ACHN (cell line): ENCODE data around the gene GAGE12J.
"Not testable (repeated sequence)": the region's sequence is repeated elsewhere in the genome, so short reads cannot be mapped to it uniquely, and the experiment has no call there.

Experiments
- DNase-seq: peaks from one replicate; pipeline ENCODE4 v3.0.0-alpha.2; 2015
- in situ Hi-C: cut with HindIII; loops from 2 replicates; pipeline ENCODE4 v1.10.0; 2017; ENCODE audit warnings: low sequenced_read_pairs, low pct_ligation_motif_present, low pct_unique_long_range_greater_than_20kb

The GAGE12J gene

DNA sequence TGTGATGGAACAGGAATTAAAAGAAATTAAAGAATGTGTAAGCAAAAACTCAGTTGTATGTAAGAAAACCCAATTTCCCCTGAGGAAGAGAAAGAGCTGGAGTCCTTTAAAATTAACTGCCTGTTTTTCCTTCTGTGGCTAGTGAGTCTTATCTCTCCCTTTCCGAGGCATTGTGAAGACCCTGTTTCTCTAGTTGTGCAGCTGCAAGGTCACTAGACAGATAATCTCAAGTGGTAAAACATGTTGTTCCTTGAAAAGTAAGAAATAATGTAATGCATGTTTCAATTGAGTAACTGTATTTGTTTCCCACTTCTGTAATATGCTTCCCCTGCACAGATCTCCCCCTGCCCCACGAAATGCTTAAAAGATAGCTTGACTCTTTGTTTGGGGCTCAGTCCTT, 14.1 kb upstream of the GAGE12J start:
- in situ Hi-C loops, DNase-seq: not testable (repeated sequence)

DNA sequence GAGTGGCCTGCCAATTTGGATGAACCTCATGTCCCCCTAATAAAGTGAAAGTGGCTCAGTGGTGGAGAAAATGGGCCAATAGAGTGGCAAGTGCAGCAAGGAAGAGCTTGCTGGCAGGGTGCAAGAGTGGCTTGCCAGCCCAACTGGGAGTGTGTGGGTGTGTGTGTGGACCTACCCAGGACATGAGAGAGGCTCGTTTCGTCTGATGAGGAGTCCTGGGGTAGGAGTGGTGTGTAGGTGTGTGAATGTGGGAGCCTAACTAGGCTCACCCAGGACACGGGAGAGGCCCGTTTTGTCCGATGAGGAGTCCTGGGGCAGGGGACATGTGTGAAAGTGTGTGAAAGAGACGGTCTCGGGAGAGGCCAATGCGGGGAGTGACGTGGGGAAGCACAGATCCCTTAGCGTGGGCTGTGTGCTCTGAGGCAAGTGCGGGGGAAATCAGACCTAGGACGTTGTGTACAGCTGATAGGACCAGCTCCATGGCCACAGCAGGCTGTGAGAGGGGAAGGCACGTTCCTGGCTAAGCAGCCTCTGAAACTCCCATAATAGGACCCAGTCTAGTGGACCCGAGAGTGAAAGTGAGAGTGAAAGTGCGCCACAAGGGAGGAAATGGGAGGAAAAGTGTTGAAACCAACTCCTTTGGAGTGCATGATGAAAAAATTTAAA, 13.1 kb upstream of the GAGE12J start:
- in situ Hi-C loops = no loop called here
- DNase-seq = no peak

DNA sequence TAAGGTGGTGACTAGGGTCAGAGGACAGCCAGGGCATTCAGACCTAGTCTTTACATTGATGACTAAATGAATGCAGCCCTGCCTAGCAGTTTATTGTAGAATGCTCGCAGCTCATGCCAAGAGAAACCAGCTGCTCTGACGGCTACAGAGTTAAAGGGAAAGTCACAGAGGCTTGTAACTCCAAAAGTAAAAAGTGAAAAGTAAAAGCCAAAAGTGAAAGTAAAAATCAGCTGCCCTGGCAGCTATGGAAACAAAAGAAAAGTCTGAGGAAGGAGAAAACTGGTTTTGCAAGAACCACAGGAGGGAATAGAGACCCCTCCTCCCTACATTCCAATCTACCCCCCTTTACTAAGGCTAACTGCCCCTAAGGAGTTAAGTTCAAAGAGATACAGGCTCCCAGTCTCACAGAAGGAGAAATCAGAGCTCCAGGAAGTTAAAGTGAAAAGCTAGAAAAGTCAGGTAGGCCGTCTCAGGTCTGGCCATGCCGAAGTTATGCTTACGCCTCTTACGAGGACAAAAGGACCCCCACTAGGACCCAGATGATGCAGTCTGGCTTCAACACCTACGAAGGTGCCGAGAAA, 12.3 kb upstream of the GAGE12J start:
- in situ Hi-C loops = no loop called here
- no peak for DNase-seq

DNA sequence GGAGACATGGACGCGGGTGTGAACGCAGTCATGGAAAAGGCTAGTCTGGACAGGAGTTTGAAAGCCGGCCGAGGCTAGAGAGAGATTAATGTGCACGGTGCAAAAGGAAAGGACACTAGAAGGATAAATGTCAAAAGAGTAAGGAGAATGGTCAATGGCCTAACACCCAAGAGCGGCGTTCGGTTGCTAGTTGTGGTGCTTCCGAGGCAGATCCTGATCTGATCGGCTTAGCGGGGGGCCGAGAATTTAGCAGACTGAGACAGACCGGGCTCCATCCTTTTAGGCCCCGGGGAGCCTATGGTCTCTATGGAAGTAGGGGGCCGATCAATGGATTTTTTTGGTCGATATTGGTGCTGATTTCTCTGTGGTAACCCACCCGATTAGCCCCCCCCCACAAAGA, 11.5 kb upstream of the GAGE12J start:
- DNase-seq = no peak
- in situ Hi-C loops = no loop called here

DNA sequence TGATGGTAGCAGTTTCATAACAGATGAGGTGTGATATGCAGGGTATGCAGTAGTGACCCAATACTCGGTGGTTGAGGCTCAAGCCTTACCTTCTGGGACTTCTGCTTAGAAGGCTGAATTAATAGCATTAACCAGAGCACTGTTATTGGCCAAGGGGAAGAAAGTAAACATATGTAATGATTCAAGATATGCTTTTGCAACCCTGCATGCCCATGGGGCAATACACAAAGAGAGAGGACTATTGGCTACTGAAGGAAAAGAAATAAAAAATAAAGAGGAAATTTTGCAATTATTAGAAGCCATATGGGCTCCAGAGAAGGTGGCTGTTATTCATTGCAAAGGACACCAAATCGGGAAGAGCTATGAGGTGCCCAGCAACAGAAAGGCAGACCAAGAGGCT, 9.7 kb upstream of the GAGE12J start:
- no peak for DNase-seq
- in situ Hi-C loops = no loop called here

DNA sequence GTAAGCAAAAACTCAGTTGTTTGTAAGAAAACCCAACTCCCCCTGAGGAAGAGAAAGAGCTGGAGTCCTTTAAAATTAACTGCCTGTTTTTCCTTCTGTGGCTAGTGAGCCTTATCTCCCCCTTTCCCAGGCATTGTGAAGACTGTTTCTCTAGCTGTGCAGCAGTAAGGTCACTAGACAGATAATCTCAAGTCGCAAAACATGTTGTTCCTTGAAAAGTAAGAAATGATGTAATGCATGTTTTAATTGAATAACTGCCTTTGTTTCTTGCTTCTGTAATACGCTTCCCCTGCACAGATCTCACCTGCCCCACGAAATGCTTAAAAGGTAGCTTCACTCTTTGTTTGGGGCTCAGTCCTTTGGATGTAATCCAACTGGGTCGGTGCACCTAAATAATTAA, 5.8 kb upstream of the GAGE12J start:
- in situ Hi-C loops = no loop called here
- no peak for DNase-seq

DNA sequence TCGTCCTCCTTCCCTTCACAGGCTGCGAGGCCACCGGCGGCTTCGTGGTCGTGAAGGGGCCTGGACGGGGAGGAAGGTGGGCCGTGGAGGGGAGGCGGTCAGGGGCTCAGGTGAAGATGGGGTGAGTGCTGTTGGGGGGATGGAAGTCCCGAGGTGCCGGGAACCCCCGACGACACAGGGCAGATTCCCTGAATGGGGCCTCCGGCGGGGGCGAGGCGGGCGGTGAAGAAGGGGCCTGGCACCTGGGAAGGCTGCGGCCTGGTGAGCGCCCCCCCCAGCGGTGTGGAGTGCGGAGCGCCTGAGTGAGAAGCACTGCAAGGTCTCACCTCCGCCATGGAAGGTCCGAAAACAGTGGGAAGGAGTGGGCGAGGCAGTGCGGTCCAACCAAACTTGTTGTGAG, 429 bp downstream of the GAGE12J start:
- in situ Hi-C loops, DNase-seq: not testable (repeated sequence)

DNA sequence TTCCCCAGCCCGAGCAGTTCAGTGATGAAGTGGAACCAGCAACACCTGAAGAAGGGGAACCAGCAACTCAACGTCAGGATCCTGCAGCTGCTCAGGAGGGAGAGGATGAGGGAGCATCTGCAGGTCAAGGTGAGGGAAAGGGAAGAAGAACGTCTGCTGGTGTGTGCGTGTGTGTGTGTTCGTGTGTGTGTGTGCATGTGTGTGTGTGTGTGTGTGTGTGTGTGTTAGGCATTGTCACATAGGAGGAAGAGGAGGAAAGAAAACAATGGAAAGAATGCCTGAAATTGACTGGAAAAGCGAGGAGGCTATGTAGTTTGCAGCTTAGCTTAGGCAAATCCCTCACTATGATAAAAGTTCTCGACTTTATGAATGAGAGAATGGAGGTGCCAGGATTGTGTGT, 1.9 kb downstream of the GAGE12J start:
- DNase-seq, in situ Hi-C loops: not testable (repeated sequence)

DNA sequence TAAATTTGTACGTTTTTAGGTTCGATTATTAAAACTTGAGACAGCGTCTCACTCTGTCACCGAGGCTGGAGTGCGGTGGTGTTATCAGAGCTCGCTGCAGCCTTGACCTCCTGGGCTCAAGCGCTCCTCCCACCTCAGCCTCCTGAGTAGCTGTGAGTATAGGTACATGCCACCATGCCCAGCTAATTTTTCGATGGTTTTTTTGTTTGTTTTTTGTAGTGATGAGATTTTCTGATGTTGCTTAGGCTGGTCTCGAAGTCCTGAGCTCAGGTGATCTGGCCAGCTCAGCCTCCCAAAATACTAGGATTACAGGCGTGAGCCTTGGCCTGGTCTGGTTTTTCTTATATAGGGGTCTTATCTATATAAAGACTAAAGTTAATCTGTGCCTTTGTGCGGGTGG, 8.6 kb downstream of the GAGE12J start:
- DNase-seq, in situ Hi-C loops: not testable (repeated sequence)

DNA sequence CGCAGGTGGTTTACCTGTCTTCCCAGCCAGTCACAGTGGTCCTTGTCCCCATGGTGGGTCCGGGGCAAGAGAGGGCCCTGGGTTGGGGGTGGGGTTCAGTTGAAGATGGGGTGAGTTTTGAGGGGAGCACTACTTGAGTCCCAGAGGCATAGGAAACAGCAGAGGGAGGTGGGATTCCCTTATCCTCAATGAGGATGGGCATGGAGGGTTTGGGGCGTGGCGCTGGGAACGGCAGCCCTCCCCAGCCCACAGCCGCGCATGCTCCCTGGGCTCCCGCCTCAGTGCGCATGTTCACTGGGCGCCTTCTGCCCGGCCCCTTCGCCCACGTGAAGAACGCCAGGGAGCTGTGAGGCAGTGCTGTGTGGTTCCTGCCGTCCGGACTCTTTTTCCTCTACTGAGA, 9.4 kb downstream of the GAGE12J start, which contains the start of gene GAGE13:
TSS of gene GAGE13 (plus strand) at position 301 of the 400 bp plus-strand sequence. CDS start 1,156 bp downstream, outside the sequence.
- in situ Hi-C loops, DNase-seq: not testable (repeated sequence)

DNA sequence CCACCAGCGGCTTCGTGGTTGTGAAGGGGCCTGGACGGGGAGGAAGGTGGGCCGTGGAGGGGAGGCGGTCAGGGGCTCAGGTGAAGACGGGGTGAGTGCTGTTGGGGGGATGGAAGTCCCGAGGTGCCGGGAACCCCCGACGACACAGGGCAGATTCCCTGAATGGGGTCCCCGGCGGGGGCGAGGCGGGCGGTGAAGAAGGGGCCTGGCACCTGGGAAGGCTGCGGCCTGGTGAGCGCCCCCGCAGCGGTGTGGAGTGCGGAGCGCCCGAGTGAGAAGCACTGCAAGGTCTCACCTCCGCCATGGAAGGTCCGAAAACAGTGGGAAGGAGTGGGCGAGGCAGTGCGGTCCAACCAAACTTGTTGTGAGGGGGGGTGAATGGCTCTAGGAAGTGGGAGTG, 10.0 kb downstream of the GAGE12J start:
- in situ Hi-C loops, DNase-seq: not testable (repeated sequence)

DNA sequence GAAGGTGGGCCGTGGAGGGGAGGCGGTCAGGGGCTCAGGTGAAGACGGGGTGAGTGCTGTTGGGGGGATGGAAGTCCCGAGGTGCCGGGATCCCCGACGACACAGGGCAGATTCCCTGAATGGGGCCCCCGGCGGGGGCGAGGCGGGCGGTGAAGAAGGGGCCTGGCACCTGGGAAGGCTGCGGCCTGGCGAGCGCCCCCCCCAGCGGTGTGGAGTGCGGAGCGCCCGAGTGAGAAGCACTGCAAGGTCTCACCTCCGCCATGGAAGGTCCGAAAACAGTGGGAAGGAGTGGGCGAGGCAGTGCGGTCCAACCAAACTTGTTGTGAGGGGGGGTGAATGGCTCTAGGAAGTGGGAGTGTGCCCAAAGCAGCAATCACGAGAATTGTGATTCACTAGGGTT, 19.6 kb downstream of the GAGE12J start:
- DNase-seq, in situ Hi-C loops: not testable (repeated sequence)

DNA sequence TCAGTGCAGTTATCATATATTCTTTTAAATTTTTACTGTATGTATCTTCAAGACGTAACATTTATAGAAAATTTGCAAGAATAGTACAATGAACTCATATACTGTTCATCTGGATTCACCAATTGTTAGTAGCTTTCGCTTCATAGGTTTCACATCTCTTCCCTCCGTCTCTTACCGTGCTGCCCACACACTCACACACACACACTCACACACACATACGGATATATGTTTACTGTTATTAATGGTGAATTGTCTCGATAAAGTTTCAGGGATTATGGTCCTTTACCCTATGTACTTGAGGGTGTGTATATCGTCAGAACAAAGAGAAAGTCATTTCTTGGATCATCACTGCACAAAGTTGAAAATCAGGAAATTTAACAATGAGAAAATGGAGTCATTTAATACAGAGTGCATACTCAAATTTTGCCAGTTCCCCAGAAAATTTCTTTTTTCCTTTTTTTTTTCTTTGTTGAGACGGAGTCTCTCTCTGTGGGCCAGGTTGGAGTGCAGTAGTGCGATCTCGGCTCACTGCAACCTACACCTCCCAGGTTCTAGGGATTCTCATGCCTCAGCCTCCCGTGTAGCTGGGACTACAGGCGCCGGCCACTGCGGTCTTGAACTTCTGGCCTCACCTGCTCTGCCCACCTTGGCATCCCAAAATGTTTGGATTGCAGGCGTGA, 22.8 kb downstream of the GAGE12J start:
- DNase-seq, in situ Hi-C loops: not testable (repeated sequence)

DNA sequence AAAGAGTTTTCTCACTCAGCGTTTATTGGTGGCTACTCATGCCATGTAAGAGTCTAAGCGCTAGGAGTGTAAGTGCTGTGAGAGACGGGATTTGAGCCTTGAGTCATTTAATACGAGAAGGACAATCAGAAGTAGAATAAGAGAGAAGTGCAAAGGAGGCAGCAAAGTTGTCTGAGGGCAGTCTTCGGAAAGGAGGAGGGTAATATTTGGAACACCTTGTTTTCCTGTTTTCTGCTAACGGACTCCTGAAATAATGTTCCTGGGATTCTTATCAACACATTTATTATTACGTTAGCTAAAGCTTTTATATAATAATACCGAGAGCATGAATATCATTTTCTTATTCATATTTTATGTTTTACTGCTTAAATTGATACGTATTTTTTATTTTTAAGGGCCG, 23.6 kb downstream of the GAGE12J start:
- DNase-seq, in situ Hi-C loops: not testable (repeated sequence)

DNA sequence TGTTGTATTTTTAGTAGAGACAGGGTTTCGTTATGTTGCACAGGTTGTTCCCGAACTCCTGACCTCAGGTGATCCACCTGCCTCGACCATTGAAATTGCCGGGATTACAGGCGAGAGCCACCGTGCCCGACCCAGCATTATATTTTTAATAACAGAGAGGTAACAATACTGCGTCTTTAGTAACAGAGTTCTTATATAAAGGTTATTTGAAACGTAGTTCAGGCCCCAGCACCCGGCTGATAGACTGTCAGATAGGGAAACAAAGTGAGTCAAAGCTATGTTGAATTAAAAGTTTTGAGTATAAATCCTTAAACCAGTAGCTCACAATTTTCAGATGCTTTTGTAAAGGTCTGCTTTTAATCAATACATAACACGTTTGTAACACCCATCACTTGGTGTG, 24.3 kb downstream of the GAGE12J start:
- in situ Hi-C loops = not testable (repeated sequence)
- DNase-seq = peak; percentile 2
